ENCODE results near the gene LRRC75B.
A peak's percentile ranks its signal among the peaks of the same experiment; 100 is the strongest.

DNA sequence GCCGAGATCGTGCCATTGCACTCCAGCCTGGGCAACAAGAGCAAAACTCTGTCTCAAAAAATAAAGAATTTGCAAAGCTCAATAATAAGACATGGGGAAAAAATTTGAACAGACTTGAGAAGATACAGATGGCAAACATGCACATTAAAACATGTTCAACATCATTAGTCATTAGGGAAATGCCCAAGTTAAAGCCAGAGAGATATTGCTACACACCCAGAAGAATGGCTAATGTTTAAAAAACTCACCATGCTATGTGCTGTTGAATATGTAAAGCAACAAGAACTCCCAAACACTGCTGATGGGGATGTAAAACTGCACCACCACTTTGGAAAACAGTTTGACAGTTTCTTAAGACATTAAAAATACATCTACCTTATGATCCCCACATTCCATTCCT, 12.6 kb downstream of the LRRC75B start:
- TF ChIP-seq SNAI2 (CRISPR knock-in tag; IDR thresholded peaks at IDR 0.05) (no peak), RARB (CRISPR knock-in tag; IDR thresholded peaks at IDR 0.05) (no peak), ZFP30 (CRISPR knock-in tag; IDR thresholded peaks at IDR 0.05) (no peak), BACH2 (CRISPR knock-in tag; IDR thresholded peaks at IDR 0.05; ENCODE audit: borderline replicate concordance) (no peak), ISL1 (CRISPR knock-in tag; IDR thresholded peaks at IDR 0.05) (peak; percentile 42), ZFP3 (CRISPR knock-in tag; IDR thresholded peaks at IDR 0.05) (no peak), ZNF8 (CRISPR knock-in tag; IDR thresholded peaks at IDR 0.05) (no peak), ARNTL (CRISPR knock-in tag; IDR thresholded peaks at IDR 0.05; ENCODE audit: borderline replicate concordance, low read depth) (no peak), OSR1 (CRISPR knock-in tag; IDR thresholded peaks at IDR 0.05) (no peak)
- TF ChIP-seq, protein P1, sequence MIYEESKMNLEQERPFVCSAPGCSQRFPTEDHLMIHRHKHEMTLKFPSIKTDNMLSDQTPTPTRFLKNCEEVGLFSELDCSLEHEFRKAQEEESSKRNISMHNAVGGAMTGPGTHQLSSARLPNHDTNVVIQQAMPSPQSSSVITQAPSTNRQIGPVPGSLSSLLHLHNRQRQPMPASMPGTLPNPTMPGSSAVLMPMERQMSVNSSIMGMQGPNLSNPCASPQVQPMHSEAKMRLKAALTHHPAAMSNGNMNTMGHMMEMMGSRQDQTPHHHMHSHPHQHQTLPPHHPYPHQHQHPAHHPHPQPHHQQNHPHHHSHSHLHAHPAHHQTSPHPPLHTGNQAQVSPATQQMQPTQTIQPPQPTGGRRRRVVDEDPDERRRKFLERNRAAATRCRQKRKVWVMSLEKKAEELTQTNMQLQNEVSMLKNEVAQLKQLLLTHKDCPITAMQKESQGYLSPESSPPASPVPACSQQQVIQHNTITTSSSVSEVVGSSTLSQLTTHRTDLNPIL (CRISPR knock-in tag; IDR thresholded peaks at IDR 0.05; ENCODE audit: low read depth) = no peak
- TF ChIP-seq, protein P2, sequence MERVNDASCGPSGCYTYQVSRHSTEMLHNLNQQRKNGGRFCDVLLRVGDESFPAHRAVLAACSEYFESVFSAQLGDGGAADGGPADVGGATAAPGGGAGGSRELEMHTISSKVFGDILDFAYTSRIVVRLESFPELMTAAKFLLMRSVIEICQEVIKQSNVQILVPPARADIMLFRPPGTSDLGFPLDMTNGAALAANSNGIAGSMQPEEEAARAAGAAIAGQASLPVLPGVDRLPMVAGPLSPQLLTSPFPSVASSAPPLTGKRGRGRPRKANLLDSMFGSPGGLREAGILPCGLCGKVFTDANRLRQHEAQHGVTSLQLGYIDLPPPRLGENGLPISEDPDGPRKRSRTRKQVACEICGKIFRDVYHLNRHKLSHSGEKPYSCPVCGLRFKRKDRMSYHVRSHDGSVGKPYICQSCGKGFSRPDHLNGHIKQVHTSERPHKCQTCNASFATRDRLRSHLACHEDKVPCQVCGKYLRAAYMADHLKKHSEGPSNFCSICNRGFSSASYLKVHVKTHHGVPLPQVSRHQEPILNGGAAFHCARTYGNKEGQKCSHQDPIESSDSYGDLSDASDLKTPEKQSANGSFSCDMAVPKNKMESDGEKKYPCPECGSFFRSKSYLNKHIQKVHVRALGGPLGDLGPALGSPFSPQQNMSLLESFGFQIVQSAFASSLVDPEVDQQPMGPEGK (CRISPR knock-in tag; IDR thresholded peaks at IDR 0.05; ENCODE audit: borderline replicate concordance) = no peak
- TF ChIP-seq, protein P3, sequence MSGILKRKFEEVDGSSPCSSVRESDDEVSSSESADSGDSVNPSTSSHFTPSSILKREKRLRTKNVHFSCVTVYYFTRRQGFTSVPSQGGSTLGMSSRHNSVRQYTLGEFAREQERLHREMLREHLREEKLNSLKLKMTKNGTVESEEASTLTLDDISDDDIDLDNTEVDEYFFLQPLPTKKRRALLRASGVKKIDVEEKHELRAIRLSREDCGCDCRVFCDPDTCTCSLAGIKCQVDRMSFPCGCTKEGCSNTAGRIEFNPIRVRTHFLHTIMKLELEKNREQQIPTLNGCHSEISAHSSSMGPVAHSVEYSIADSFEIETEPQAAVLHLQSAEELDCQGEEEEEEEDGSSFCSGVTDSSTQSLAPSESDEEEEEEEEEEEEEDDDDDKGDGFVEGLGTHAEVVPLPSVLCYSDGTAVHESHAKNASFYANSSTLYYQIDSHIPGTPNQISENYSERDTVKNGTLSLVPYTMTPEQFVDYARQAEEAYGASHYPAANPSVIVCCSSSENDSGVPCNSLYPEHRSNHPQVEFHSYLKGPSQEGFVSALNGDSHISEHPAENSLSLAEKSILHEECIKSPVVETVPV (CRISPR knock-in tag; IDR thresholded peaks at IDR 0.05) = no peak

All from SK-N-SH treated with all-trans-retinoic acid at 6 μM for 48 hours (cell line).